HEK293 (cell line): ENCODE measurements around the gene STEAP4.

Experiments
- SETDB1 ChIP-seq: IDR thresholded peaks from one replicate; pipeline ENCODE4 v1.6.1; 2017; ENCODE audit warnings: mild to moderate bottlenecking, low read length, moderate library complexity, mixed read lengths; ENCODE audit not compliant: insufficient read length
- ZNF544 ChIP-seq: fragments of 450-650 bp; formaldehyde crosslinking; IDR thresholded peaks from 2 replicates; pipeline ENCODE4 v1.5.0; 2017; ENCODE audit warnings: missing biosample characterization, missing genetic modification characterization
- TF ChIP-seq, protein P1 (sequence below): fragments of 450-650 bp; formaldehyde crosslinking; IDR thresholded peaks from 2 replicates; pipeline ENCODE4 v1.5.1; 2016; ENCODE audit warnings: missing biosample characterization, missing genetic modification characterization
- TF ChIP-seq, protein P2 (sequence below): sonication (generic); formaldehyde crosslinking; IDR thresholded peaks from 2 replicates; pipeline ENCODE4 v1.8.1; 2022; ENCODE audit warnings: mild to moderate bottlenecking, moderate library complexity, missing genetic modification reagents

DNA sequence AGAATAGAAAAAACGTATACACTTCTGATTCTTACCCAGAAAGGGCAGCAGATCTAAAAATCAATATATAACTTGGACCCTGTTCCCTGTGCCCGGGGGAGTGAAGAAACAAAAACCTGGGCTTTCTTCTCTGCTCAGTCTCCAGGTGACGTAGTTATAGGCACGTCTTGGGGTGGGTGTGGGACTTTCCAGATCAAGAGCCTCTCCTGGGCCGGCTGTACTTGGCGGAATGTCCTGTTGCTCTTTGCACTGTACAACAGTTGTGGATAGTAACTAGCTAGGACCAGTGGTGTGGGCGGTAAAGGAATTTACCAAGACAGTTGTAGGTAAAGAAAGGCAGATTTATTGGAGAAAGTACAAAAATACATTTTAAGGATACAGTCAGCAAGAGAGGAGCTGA lies 40.4 kb upstream of the STEAP4 start:
- TF ChIP-seq, protein P1, sequence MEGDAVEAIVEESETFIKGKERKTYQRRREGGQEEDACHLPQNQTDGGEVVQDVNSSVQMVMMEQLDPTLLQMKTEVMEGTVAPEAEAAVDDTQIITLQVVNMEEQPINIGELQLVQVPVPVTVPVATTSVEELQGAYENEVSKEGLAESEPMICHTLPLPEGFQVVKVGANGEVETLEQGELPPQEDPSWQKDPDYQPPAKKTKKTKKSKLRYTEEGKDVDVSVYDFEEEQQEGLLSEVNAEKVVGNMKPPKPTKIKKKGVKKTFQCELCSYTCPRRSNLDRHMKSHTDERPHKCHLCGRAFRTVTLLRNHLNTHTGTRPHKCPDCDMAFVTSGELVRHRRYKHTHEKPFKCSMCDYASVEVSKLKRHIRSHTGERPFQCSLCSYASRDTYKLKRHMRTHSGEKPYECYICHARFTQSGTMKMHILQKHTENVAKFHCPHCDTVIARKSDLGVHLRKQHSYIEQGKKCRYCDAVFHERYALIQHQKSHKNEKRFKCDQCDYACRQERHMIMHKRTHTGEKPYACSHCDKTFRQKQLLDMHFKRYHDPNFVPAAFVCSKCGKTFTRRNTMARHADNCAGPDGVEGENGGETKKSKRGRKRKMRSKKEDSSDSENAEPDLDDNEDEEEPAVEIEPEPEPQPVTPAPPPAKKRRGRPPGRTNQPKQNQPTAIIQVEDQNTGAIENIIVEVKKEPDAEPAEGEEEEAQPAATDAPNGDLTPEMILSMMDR: no peak
- TF ChIP-seq SETDB1 (no peak), ZNF544 (tag by site-specific recombination) (no peak)
- TF ChIP-seq, protein P2, sequence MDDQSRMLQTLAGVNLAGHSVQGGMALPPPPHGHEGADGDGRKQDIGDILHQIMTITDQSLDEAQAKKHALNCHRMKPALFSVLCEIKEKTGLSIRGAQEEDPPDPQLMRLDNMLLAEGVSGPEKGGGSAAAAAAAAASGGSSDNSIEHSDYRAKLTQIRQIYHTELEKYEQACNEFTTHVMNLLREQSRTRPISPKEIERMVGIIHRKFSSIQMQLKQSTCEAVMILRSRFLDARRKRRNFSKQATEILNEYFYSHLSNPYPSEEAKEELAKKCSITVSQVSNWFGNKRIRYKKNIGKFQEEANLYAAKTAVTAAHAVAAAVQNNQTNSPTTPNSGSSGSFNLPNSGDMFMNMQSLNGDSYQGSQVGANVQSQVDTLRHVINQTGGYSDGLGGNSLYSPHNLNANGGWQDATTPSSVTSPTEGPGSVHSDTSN (CRISPR knock-in tag): no peak
